NT2/D1 (cell line): ENCODE measurements around the gene RYR2.

ENCODE experiments used
- SUZ12 ChIP-seq: IDR thresholded peaks from 2 replicates; pipeline ENCODE4 v1.6.1; 2011; ENCODE audit not compliant: insufficient read length, insufficient read depth; ENCODE audit errors: extremely low read depth
- YY1 ChIP-seq: IDR thresholded peaks from 2 replicates; pipeline ENCODE4 v1.6.1; 2011; ENCODE audit not compliant: insufficient read length, insufficient read depth

DNA sequence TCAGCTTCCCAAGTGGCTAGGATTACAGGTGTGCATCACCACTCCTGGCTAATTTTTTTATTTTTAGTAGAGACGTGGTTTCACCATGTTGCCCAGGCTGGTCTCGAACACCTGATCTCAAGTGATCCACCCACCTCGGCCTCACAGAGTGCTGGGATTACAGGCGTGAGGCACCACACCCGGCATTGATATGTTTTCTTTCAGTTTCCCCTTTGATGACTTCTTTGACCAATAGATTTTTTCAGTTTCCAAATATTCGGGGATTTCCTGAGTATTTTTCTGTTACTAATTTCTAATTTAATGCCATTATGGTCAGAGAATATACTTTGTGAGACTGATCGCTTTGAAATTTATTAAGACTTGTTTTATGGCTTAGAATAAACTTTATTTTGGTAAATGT is 406.1 kb downstream of the RYR2 start:
- no peak for TF ChIP-seq YY1
- TF ChIP-seq SUZ12, result no peak
